GM19463 (cell line): ENCODE results near the gene CYP4Z1.
"Not testable (repeated sequence)": the region's sequence is repeated elsewhere in the genome, so short reads cannot be mapped to it uniquely, and the experiment has no call there.

Source experiments
- ATAC-seq: cut with Tn5 transposase; IDR thresholded peaks from one replicate; pipeline ENCODE4 v1.9.1; 2021; ENCODE audit warnings: mild to moderate bottlenecking, moderate library complexity; ENCODE audit not compliant: unreplicated experiment

The CYP4Z1 gene

DNA sequence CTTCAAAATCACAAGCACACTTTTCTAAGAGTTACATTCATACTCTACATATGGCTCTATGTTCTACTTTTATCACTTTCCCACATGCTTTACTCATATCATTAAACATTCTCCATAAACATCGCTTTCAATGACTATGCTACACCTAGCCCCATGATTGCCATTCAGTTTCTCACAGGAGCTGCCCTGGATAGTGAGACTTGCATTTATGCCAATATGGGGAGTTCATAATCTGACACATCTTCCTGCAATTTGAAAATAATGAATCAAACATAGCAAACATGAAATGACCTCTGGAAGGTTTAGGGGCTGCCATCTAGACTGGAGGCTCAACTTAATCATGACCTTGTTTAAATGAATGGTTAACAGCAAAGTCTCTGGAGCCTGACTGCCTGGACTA lies 61.2 kb downstream of the CYP4Z1 start:
- no peak for ATAC-seq

DNA sequence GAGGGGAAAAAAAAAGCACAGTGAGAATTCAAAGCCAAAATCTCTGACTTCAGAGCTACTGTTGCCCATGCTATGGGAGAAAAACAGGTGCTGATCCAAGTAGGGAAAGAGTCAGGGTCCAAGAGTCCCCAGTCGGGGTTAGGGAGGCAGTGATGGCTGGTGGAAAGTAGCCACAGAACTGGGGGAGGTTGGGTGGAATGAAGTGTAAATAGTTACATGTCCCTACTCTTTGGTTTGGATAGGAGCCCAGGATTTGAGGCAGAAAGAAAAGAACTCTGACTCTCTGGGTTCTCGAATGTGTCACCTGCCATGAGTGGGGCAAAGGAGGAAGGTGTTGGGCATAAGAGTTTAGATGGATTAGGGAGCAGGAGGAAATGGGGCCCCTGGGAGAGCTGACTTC lies 61.8 kb downstream of the CYP4Z1 start:
- not testable (repeated sequence) for ATAC-seq

DNA sequence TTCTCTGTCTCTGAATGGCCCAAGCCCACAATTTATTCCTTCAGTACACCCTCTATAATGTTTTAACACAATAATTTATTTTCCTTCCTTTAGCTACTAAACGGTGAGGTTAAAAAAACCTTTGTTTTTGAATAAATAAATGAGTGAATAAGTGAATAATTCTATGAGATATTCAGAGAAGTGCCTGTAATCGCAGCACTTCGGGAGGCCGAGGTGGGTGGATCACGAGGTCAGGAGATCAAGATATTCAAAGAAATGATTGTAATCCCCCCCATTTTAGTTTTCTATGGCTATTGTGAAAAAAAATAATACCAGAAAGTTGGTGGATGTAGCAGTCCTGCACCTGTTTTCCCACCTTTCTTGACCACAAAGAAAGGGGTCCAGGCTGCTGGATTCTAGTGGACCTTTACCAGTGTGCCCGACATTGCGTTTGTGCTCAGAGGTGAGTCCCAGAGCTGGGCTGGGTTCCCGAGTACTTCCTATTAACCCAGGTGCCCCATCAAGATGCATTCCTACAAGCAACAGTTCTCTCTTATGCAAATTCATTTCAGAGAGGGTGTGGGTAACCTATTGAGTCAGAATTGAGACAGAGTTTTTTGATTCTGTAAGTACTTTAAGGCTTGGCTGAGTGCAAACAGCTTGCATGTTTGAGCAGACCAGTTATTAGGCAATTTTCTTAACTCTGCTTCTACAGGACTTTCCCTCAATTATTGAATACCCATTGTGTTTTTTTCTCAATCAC lies 62.6 kb downstream of the CYP4Z1 start:
- ATAC-seq, result not testable (repeated sequence)

DNA sequence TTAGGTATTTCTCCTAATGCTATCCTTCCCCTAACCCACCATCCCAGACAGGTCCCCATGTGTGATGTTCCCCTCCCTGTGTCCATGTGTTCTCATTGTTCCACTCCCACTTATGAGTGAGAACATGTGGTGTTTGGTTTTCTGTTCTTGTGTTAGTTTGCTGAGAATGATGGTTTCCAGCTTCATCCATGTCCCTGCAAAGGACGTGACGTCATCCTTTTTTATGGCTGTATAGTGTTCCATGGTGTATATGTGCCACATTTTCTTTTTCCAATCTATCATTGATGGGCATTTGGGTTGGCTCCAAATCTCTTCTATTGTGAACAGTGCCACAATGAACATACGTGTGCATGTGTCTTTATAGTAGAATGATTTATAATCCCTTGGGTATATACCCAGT lies 65.6 kb downstream of the CYP4Z1 start:
- not testable (repeated sequence) for ATAC-seq

DNA sequence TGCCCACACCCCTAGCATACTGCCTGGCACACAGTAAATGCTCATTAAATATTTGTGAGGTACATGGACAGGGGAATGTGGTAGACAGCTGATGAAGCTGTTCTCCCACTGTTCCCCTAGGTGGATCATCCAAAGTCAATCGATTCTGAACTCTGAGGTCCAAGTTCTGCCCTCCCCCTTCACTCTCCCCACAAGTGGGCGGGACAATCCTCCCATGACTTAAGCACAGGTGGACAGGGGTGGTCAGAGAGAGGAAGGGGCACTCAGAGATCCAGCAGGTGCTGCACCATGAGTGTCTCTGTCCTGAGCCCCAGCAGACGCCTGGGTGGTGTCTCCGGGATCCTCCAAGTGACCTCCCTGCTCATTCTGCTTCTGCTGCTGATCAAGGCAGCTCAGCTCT lies 70.2 kb downstream of the CYP4Z1 start, which contains the start of gene CYP4A22:
TSS of gene CYP4A22 (plus strand) at position 244 of the 400 bp plus-strand sequence. CDS start at position 289, 45 bp downstream.
- ATAC-seq, result no peak

DNA sequence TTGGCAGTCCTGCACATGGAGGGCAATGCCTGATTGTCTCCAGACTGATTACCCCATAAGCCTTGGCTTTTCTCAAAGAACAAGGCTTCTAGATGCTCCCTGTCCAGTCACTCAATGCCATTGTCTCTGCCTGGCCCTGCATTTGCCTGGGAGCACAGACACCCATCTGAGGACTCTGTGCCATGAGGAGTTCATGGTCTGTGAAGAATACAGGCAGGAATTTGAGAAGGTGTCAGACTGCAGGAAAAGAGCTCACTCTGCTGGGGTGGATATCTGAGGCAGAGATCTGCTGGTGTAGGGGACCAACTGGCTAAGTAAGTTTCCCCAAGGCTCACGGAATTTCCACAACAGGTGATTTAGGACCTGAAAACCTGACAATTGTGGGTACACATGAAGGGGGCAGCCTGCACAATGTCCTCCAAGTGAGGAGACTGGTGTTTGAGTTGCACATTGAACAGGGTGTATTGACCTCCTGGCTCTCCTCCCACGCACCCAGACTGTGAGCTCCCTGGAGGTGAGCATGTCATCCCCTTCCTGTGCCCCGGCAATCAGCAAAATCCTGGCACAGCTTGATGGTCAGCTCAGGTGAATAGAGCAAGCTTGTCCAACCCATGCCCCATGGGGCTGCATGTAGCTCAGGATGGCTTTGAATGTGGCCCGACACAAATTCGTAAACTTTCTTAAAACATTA lies 71.0 kb downstream of the CYP4Z1 start:
- ATAC-seq, result no peak

DNA sequence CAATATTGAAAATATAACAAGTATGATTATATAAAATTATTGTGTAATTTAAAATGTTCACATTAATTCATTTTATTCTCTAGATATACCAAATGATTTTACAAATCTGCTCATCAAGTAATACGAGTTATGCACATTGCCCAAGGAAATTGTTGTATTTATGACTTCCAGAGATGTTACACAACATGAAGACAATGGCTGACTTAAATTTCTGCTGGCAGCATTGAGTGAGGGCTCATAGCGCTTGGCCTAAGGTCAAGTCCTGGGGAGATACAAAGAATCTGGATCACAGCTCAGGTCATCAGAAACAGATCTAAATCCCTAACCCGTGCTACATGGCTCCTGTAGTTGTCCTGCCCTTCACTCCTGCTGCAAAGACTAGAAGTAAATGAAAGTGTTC lies 73.3 kb downstream of the CYP4Z1 start:
- not testable (repeated sequence) for ATAC-seq

DNA sequence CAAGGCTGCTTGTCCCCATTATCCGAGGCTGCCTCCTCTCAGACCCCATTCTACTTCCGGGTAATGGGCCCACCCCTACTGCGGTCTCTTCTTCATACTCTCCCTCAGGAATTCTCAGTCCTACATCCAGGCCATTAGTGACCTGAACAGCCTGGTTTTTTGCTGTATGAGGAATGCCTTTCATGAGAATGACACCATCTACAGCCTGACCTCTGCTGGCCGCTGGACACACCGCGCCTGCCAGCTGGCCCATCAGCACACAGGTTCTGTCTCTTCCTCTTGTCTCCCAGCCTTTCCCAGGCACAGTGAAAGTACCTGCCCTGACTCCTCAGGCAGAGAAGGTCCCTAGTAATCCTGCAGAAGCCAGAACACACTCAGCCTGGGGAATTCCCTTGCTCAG lies 76.6 kb downstream of the CYP4Z1 start:
- not testable (repeated sequence) for ATAC-seq

DNA sequence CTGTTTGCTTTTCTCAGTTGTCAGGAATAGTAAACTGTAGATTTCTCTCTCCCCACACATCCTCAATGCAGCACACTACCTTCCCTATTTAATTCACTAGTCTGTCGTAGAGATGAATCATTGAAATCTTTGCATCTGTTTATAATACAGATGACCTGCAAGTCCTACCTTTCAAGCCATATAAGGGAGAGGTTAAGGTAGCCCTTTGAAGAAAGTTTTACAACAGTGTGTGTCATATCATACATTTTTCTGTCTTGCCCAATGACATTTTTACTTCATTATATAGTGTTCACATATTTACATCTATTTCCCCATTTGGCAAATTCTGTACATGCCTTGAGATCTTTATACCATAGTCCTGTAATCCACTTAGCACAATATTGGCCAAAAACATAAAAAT lies 79.5 kb downstream of the CYP4Z1 start:
- not testable (repeated sequence) for ATAC-seq

DNA sequence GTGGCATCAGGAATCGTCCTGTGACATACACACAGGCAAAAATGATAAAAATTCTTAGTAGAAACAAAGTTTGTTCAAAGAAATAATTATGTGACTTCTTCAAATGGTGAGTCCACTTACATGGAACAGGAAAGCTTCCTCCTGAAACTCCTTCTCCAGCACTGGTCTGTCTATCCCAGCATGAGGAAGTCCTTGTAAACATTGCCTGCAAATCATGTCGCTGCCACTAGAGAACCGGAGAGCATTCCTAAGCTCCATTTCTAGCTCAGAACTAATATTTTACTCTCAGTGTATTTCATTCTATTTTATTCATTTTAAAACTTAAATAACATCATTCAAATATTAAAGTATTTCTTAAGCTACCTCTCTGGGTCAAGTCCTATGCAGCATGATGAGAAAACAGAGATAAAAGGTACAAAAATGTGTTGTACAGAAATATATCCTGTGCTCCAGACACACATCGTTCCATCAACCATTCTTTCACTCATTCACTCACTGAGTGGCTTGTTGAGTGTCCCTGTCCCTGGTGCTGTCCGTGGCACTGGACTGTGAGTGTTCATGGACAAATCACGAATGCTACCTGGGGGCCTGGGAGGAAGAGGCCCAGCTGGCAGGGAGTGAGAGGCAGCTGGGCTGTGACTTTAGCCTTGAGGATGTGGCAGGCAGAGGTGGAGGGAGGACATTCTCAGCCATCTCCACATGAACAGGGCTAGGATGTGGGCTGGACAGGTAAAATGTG lies 80.2 kb downstream of the CYP4Z1 start:
- no peak for ATAC-seq

DNA sequence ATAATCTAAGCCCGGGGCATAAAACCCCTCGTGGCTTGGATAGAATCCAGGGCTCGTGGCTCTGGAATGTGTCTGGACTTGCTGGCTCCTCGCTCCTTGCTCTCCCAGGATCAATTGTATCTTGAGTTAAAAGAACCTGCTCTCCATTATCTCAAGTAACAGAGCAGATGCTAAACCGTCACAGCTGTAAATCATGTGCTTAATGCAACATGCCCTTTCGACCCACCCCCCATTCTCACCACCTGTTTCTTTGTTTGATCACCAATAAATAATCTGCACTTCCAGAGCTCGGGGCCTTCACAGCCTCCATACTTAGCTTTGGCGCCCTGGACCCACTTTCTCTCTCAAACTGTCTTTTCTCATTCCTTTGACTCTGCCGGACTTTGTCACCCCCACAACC lies 82.1 kb downstream of the CYP4Z1 start:
- not testable (repeated sequence) for ATAC-seq

DNA sequence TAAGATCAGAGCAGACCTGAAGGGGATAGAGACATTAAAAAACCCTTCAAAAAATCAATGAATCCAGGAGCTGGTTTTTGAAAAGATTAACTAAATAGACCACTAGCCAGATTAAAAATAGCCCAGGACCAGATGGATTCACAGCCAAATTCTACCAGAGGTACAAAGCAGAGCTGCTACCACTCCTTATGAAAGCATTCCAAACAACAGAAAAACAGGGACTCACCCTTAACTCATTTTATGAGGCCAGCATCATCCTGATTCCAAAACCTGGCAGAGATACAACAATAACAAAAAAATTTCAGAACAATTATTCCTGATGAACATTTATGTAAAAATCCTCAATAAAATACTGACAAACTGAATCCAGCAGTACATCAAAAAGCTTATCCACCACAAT lies 89.4 kb downstream of the CYP4Z1 start:
- ATAC-seq, result not testable (repeated sequence)

DNA sequence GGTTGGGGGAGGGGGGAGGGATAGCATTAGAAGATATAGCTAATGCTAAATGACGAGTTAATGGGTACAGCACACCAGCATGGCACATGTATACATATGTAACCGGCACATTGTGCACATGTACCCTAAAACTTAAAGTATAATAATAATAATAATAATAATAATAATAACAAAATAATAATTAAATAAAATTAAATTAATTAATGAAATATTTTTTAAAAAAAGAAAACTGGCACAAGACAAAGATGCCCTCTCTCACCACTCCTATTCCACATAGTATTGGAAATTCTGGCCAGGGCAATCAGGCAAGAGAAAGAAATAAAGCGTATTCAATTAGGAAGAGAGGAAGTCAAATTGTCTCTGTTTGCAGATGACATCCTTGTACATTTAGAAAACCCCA lies 90.9 kb downstream of the CYP4Z1 start:
- ATAC-seq, result not testable (repeated sequence)

DNA sequence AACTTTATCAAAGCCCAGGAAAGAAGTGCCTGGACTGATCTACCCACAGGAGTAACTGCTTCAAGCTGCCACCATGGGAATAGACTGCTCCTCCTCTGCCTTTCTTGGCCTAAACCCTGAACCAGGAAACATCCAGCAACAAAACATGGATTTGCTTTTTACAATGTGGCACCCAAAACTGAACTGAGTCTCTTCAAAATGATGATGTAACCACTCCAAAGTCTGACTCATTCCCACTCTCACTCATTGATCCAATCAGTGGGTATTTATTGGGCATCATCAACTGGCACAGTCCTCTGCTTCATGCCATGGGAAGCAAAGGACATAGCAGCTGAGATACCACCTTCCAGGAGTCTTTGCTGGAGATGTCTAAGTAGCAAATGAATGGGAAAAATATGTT lies 93.7 kb downstream of the CYP4Z1 start:
- no peak for ATAC-seq

DNA sequence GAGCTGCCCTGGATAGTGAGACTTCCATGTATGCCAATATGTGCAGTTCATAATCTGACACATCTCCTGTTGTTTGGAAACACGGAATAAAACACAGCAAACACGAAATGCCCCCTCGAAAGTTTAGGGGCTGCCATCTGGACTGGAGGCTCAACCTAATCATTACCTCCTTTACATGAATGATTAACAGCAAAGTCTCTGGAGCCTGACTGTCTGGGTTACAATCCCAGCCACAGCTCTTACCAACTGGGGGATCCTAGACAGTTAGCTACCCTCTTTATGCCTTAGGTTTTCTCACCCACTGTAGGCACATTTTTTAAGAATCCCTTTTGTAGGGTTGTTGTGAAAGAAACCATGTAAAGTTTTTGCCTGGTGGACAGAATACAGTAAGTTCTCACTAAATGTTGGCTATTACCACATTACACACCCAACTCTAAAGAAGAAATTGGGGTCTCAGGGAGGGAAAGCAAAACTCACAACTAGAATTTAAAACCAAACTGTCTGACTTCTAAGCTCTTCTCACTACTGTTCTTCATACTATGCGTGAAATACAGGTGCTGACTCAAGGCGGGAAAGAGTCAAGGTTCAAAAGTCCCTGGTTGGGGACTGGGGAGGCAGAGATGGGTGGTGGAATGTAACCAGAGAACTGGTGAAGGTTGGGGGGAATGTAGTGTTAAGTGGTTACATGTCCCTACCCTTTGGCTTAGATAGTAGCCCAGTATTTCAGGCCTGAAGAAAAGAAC lies 94.4 kb downstream of the CYP4Z1 start:
- ATAC-seq, result no peak

DNA sequence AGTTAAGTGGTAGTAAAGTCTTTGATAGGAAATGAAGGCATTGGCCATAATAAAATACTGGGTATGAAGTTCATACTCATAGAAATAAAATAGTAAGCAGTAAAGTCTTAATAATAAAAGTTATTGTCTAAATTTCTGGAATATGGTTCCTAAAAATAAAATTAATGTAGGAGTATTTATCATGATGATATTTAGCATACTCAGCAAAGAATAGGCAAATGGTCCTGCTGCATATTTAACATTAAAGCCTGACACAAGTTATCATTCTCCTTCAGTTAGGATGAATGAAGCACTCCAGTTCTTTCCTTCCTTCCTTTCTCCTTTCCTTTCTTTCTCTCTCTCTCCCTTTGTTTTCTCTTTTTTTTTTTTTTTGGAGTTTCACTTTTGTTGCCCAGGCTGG lies 97.5 kb downstream of the CYP4Z1 start:
- ATAC-seq, result no peak
